Activated gamma-delta T cell (primary cell): ENCODE results near the gene TMEM98.
"Not testable (repeated sequence)": the region's sequence is repeated elsewhere in the genome, so short reads cannot be mapped to it uniquely, and the experiment has no call there.

Experiments used
- DNase-seq: peaks from one replicate; lab custom pipeline; 2025; lab: John Stamatoyannopoulos, UW

TMEM98 gene

GRCh38 chr17:32915245-32915644 lies 12.7 kb upstream of the TMEM98 start:
- no peak for DNase-seq

DNA sequence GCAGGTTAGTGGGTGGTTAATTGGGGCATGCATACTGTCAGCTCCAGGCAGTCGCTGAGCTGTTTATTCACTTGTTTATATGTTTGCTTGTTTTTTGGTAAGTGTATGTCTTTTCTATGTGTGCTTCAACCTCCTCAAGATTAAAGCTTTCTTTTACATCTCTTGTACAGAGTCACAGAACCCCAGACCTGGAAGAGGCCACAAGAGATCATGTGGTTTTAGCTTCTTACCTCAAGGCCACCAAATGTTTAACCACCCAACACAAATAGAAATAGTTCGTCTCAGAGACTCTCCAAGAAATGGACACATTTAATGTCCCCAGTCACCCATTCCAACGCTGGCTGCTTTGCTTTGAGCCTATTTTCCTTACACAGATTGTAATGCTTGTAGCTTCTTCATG lies 11.8 kb upstream of the TMEM98 start:
- DNase-seq: no peak

DNA sequence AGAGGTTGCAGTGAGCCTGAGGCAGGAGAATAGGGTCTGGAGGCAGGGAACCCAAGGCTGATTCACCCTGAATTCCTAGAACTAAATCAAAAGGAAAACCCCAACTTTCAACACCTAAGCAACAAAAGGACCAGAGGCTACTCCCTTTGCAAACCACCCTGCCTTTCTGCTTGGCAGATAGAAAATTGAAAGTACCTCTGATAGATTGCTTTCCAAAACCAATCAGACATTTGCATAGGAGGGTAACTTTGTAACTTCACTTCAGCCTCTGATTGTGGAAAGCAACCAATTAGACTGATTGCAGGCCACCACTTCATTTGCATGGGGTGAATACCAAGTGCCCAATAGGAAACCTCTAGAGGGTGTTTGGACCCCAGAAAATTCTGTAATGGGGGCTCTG lies 10.9 kb upstream of the TMEM98 start:
- DNase-seq: no peak

DNA sequence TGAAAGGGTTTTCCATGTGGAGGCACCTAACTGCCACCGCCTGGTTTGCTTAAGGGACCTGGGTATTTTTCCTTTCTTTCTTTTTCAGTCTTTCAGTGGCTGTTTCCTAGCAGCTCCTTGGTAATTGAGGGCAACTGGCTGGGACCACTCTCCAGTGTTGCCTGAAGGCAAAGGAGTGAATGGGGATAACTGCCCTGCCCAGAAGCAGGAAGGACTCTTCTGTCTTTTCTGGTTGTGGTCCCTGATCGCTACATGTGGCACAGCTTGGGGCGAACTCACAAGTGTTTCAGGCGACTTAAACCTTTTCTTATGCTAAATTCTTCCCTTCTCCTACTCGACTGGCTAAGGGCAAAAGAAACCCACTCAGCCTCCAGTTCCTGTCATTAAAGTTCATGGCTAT lies 10.1 kb upstream of the TMEM98 start:
- no peak for DNase-seq

DNA sequence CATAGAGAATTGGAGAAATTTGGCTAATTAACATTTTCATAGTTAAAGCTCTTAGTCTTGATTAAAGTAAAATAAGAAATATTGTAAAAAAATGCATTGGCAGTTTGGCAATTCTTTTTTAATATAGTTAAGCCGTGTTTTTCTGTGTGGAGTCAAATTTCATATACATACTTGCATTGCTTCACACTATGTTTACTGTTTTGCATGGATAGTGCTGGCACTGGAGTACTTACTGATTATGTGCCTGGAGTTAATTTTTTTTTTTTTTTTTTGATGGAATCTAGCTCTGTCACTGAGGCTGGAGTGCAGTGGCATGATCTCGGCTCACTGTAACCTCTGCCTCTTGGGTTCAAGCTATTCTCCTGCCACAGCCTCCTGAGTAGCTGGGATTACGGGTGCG lies 8.1 kb upstream of the TMEM98 start:
- not testable (repeated sequence) for DNase-seq

DNA sequence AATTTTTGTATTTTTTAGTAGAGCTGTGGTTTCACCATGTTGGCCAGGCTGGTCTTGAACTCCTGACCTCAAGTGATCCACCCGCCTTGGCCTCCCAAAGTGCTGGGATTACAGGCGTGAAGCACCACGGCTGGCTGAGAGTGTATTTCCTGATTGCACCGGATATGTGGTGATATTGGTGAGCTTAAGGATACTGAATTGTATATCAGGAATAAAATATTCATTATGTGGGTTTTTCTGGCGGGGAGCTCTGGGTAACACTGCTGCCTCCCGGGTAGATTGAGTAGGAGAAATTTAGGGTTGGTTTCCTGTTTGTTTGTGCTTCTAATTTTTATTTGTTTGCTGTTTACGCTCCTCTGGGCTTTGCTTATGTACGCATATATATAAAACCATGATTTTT lies 7.7 kb upstream of the TMEM98 start:
- DNase-seq: no peak

GRCh38 chr17:32921017-32921416 lies 6.9 kb upstream of the TMEM98 start:
- no peak for DNase-seq

DNA sequence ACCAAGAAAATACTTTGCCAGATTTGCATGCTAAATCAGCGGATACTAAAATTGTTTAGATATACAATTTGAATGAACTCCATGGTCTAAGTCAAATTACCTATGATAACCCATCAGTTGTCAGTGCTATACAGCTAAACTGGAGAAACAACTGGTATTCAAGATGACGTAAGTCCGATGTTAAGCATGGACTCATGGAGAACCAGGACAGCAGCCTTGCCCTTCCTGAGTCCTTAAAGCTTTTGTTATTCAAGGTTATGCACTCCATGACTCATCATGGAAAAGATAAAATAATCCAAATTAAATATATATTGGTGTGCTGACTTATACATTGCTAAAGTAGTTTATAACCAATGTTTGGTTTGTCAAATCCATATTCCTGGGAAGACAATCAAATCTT lies 4.0 kb upstream of the TMEM98 start:
- not testable (repeated sequence) for DNase-seq

DNA sequence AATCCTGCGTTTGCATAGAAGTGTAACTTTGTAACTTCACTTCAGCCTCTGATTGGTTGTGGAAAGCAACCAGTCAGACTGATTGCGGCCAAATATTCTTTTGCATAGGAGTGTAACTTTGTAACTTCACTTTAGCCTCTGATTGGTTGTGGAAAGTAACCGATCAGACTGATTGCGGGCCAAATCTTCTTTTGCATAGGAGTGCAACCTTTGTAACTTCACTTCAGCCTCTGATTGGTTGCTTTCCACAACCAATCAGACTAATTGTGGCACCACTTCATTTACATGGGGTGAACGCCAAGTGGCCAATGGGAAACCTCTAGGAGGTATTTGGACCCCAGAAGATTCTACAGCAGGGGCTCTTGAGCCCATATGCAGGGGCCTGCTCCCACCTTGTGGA lies 1.8 kb upstream of the TMEM98 start:
- DNase-seq: no peak

DNA sequence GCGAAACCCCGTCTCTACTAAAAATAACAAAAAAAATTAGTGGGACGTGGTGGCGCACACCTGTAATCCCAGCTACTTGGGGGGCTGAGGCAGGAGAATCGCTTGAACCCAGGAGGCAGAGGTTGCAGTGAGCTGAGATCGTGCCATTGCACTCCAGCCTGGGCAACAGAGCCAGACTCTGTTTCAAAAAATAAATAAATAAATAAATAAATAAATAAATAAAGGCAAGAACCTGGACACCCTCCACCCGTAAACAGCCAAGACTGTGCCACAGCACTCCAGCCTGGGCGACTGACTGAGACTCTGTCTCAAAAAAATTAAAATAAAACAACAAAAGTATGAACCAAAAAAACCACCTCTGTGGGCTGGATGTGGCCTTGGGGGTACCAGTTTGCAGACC lies 1.2 kb upstream of the TMEM98 start:
- DNase-seq: not testable (repeated sequence)

DNA sequence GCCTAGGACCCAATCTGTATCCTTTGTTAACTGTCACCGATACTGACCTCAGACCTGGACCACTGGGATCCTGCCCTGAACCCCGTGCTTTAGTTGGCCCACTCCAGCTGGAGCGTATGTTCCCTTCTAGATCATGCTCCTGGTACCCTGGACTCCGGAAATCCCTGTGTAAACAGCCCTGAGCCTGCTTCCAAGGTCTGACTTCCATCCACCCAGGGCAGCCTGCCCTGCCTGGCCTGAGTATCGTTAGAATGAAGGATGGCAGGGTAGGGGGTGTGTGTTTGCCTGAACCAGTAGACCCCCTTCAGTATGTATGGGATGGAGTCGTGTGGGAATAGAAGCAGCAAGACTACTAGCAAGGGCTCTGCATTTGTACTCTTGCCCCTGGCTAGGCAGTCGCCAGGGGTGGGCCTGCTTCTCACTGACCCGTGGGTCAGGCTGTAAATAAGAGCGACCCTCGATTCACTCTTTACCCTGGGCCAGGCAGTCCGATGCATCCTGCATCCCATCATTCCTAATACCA lies 691 bp upstream of the TMEM98 start:
- no peak for DNase-seq

DNA sequence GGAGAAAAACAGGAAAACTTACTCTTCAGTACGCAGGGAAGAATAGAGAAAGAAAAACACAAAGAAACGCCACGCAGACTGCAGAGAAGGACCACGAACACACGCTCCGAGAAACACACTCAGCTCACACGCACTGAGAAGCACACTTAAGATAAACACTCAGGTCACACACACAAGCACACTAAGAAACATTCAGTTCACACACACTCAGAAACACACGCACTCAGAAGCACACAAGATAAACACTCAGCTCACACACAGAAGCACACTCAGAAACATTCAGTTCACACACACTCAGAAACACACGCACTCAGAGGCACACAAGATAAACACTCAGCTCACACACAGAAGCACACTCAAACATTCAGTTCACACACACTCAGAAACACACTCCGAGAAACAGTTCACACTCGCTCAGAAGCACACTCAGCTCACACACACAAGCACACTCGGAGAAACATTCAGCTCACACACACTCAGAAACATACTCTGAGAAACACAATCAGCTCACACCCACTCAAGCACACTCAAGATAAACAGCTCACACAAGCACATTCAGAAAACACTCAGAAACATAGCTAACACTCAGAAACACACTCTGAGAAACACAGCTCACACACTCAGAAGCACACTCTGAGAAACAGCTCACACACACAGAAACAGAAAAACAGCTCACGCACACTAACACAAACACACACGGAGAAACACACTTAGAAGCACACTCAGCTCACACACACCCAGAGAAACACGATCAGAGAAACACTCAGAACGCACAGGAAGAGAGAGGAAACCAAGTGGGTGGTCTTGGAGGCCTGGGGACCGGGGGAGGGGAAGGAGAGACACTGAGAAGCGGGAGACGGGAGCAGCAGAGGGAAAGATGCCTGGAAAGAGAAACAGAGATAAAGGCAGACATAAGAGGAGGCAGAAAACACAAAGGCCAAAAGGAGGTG lies 908 bp downstream of the TMEM98 start:
- no peak for DNase-seq

DNA sequence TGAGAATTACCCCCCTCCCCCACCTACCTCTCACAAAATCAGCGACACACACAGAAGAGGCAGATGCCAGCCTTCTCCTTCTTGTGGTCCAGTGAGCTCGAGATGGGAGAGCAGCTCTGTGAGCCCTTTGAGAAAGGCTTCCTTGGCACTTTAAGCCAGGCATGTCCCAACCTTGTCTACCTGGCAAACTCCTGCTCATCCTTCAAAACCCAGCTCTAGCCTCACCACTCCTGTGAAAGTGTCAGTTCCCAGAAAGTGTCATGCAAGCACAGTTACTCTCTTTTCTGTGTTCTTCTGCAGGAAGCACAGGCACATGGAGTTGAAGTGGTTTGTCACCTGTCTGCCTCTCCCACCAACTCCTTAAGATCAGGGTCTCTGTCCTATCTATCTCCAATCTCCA lies 1.6 kb downstream of the TMEM98 start:
- DNase-seq: no peak

- no peak for DNase-seq
Measured at GRCh38 chr17:32930512-32930911, 2.6 kb downstream of the TMEM98 start.

DNA sequence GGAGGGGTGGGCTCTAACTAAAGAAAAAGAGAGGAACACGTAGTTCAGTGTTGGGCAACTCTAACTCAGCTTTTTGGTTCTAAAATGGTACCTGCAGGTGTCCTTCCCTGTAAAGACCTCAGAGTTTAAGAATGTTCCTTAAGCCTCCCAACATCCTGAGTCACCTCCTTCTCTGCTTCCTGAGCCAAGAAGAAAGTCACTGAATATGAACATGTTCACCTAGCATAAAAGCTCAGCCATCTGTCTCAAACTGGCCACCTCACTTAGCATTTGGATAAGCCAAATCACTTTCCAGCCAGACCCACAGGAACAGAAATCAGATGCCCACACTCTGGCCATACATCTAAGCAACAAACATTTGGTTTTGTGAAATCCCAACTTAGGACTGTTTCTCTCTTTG lies 3.7 kb downstream of the TMEM98 start:
- DNase-seq: no peak

DNA sequence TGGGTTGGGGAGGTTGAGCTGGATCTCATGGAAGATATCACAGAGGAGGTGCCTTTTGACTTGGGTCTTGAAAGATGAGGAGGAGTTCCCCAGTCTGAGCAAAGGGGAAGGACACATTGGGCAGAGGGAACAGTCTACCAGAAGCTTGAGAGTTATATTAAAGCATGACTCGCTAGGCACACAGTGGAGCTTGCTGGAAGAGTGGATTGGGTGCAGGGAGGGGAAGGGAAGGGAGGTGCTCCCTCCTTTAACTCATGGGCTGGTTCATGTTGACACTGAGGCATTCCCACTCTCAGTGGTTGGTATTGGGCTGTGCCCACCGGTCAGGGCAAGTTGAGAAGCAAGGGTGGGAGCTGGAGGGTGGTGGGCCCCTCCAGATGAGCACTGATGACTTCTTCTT lies 5.9 kb downstream of the TMEM98 start:
- DNase-seq: no peak

DNA sequence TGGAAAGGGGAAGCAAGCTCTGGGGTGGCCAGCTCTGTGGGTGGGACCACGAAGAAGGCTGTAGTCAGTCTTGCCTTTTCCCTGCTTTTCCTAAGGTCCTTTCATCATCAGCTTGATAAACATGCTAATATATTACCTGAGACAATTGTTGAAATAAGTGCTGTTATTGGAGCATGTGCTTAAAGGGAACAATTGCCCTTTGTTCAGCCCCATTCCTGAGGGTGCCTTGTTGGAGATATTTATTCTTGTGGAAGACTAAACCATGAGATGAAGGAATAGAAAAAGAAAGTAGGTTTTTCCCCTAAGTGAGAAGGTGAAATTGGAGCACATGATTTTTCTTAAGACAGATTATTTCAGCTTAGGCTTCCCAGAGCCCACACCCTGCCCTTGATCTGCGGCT lies 7.8 kb downstream of the TMEM98 start:
- no peak for DNase-seq

DNA sequence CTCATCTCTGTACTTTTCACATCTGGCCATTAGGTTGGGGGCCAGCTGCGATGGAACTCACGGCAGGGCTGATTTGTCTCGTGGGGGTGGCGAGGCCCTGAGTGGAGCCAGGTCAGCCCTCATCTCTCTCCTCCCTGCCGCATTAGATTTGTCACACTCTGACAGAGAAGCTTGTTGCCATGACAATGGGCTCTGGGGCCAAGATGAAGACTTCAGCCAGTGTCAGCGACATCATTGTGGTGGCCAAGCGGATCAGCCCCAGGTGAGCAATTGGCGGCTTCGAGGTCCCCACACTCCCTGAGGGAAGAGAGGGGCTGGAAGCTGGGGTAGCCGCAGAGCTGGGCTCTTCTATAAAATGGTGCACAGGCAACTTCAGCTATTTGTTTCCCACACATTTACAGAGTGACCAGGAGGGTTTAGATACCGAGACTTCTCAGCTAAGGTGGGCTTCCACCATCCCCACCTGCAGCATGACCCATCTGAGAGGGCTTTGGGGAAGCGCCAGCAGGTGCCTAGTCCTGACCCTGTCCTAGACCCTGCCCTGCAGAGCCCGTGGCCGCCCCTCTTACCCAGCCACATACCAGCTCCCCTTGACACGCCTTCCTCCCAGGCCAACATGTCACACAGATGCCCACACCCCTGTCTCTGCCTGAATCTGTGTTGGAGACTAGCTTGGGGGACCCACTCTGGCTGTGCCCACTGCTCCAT lies 8.4 kb downstream of the TMEM98 start:
- no peak for DNase-seq

DNA sequence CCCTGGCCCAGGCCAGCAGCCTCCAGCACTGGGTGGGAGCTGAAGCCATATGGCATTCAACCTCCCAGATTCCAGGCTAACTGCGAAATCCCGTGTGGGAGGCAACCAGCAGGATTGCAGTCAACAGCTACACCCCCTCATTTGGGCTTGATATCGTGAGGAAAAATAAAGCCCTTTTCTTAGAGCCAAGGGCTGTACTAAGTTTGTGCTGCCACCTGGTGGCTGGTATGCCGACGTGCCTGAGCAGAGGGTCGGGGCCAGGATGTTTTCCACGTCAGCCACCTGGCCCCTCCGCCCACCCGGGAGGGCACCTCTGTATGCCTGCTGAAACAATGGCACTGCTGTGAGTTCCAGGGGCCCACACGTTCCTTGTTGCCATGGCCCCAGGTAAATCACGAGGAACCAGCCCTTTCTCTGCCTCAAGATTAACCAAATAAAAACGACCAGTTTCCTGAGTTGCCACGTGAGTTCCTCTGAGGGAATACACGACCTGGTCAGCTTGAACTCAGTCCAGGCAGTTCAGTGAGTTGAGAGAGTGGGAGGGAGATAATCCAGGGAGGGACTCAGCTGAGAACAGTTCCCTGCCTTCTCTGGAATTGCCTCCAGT lies 9.0 kb downstream of the TMEM98 start:
- no peak for DNase-seq

GRCh38 chr17:32940706-32941390 lies 12.9 kb downstream of the TMEM98 start:
- DNase-seq: no peak

GRCh38 chr17:32941419-32942032 lies 13.6 kb downstream of the TMEM98 start:
- DNase-seq: no peak

DNA sequence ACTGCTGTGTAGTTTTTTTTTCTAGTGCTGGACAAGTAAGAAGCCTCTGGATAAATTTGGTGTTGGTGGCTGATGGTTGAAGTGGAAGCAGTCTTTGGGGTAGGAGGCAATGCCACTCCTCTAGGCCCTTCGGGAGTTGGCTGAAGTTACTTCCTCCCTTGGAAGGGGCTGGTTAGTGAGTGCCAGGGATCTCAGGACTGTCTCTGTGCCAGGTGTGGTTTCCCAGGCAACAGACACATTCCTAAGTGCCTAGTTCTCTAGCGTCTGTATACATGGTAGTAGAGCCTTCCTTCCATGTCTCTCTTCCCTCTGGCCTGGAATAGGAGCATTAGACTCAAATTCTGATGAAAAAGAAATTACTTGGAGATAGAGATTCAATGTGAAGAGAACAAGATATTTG lies 15.3 kb downstream of the TMEM98 start:
- no peak for DNase-seq
